GM12801 (cell line): ENCODE data around the gene GLT6D1.

Experiments
- CTCF ChIP-seq: IDR thresholded peaks from one replicate; pipeline ENCODE4 v1.5.1; 2011; ENCODE audit warnings: control low read depth; ENCODE audit not compliant: insufficient read length; ENCODE audit errors: extremely low read depth

The GLT6D1 gene

GRCh38 chr9:135607401-135608293 is 31.7 kb downstream of the GLT6D1 start:
- no peak for TF ChIP-seq CTCF

- no peak for TF ChIP-seq CTCF
These were observed 32.5 kb downstream of the GLT6D1 start for GRCh38 chr9:135606885-135607259.

DNA sequence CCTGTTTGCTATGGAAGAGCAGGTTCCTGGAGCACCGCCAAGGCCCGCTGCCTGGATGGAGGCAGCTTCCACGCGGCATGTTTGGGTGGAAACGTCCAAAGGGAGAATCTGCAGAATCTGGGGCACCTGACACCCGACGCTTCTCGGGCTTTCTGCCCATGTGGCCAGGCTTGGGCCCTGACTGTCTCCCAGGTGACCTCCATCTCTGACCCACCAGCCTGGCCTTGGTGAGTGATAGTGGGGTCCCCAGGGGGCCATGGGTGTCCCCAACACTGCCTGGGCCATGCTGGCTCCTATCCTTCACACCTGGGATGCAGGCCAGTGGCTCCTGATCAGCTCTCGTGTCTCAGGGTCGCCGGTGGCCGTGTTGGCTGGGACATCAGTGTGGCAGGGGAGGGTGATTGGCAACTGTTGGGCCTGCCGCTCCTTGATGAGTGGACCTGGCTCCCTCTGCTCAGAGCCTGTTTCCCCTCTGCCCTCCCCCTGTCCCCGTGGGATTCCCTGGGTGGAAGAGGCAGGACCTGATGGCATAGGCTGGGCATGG is 34.0 kb downstream of the GLT6D1 start:
- TF ChIP-seq CTCF = no peak

DNA sequence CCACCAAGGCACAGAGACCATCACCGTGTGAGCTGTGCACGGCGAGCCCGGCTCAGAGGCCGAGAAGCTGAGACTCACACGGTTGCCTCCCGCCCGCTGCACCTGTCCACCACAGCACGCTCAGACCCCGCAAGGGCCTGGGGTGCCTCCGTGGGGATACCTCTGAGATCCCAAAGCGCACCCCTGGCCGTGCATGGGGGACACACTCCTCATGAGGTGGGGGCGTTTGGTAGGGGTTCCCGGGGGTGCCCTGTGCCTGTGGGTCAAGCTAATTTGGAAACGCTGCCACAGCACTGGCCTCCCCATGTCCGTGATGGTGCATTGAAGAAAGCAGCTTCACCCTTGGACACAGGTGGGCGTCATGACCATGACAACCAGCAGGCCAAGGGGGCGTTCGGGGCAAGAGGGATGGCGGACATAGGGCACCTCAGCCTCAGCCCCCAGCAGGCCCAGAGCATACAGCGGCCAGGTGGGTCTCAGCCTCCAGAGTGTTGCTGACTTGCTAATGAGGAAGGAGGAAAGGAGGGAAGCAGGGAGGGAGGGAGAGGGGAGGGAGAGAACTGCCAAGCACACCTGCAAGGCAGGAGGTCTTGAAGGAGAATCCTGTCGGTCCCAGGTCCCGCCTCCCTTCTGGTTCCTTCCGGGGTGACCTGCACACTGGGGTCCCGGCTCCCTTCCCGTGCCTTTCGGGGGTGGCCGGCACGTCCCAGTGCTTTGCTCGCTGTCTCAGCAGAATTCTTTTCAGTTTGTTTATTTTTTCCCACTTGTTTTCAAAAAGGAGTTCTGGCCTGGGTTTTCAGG is 34.7 kb downstream of the GLT6D1 start:
- TF ChIP-seq CTCF = no peak

DNA sequence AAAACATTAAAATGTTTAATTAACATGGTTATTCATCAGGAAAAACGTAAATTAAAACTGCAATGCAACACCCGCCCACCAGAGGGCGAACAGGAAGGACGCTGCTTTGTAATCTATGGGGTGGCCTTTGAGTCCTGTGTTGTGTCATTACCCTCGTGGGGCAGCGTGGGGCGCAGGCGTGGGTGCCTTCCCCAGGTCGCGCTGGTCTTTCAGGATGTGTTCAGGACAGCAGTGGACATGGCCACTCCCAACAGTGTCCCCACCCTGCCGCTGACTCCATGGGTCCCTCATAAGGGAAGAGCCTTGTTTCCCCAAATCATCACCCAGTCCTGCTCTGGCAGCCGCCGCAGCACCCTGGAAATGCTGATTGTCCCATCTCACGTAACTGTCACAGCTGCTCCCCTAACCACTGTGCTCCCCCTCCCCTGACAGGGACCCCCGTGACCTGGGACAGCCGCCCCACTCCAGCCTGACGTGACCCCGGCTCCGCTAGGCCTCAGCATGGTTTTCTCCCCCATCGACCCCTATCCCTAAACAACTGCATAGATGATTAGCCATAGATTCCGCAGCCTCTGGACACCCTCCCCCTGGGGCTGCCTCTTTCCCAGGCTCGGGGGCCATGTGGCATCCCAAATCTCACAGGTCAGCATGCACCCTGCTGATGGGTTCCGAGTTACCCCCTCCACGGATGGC is 36.4 kb downstream of the GLT6D1 start:
- TF ChIP-seq CTCF = no peak

DNA sequence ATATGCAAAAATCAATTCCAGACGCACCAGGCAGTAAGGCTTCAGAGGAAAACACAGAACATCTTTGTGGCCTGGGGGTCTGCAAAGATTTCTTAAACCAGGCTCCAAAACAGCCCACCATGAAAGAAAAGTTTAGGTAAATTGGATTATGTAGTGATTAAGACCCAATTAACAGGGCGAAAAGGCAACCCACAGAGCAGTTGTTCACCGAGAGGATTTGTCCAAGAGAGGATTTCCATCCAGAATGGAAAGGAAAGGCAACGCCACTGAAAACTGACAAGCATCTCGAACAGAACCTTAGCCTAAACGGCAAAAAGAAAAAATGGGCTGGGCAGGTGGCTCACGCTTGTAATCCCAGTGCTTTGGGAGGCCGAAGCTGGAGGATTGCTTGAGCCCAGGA is 37.4 kb downstream of the GLT6D1 start:
- no peak for TF ChIP-seq CTCF
